HG02840 (cell line): ENCODE measurements around the gene ATP2C1.
"Not testable (repeated sequence)": the region's sequence is repeated elsewhere in the genome, so short reads cannot be mapped to it uniquely, and the experiment has no call there.

Experiments used
- ATAC-seq: cut with Tn5 transposase; IDR thresholded peaks from one replicate; pipeline ENCODE4 v1.9.1; 2021; ENCODE audit warnings: mild to moderate bottlenecking, moderate library complexity, moderate number of reproducible peaks; ENCODE audit not compliant: unreplicated experiment, low FRiP score

Gene ATP2C1

DNA sequence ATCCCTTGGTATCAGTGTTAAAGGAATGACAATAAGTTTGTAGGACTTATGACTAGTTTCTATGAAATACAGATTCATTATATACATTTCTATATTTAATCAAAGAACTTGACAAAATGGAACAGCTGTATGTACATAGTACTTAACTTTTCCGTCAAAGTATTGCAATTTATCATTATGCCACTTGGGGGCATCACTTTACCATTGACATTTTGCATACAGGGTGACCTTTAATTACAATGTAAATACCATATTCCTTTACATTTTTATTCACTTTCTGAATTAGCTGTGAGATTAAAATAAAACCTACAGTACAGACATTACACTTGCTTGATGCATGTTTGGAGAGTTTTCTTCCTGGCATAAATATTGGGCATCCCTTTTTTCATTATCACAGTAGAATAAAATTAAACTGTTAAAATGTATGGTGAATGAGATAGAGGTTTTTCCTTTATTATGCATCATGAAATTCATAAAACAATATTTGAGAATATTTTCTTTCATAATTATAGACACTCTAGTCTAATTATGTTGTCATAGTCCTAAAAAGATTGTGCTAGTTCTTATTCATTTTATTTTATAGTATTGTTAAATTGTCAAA, 139.7 kb downstream of the ATP2C1 start:
- no peak for ATAC-seq

DNA sequence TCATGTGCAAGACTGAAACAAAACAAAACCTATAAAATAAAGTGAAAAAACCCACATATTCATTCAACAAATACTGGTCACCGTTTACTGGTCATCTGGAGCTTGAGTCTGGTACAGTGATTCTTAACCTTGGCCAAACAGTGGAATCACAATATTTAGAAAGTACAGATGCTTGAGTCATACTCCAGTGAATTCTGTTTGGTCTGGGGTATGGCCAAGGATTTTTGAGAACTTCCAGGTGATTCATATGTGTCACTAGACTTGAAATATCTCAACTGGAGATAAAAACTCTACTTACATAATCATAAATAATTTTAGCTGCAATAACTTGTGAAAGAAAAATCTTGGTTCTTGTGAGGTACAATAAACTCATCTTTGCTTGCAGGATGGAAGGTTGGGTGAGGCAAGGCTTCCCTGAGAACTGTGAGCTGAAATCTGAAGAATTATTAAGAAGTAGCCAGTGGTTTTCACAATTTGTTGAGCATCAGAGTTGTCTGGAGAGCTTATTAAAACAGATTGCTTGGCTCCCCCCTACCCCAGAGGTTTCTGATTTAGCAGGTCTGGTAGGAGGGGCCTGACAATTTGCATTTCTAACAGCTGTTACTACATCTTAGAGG, 142.4 kb downstream of the ATP2C1 start:
- no peak for ATAC-seq

DNA sequence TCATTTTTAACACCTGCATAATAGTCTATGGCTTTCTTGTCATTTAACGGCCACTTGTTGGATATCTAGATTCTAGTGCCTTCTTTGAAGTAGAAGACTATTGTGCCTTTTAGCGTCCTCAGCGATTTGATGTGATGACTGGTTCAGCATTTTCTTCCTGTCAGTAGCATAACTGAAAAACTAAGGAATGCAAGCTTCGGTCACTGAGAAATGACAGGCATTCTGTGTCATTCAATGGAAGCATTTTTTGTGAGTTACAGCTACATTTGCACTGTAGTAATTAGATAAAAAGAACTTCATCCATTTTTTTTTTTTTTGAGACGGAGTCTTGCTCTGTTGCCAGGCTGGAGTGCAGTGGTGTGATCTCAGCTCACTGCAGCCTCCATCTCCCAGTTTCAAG, 143.1 kb downstream of the ATP2C1 start:
- no peak for ATAC-seq

DNA sequence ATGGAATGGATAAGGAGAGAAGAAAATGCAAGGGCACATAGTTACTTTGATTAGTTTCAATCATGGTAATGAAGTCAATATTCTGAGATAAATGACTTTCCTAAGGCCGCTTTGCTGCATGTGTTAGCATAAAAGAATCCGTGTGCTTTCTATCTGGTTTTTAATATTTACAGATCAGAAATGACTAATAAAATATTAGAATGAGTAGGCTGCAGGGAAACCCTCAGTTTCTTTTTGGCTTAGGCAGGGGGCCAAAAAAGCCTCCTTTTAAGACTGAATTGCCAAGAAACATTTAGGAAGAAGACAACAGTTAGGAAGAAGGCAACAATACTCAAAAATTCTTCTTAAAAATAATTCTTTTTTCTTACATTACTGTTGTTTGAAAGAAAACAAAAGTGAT, 144.4 kb downstream of the ATP2C1 start:
- ATAC-seq, result no peak

DNA sequence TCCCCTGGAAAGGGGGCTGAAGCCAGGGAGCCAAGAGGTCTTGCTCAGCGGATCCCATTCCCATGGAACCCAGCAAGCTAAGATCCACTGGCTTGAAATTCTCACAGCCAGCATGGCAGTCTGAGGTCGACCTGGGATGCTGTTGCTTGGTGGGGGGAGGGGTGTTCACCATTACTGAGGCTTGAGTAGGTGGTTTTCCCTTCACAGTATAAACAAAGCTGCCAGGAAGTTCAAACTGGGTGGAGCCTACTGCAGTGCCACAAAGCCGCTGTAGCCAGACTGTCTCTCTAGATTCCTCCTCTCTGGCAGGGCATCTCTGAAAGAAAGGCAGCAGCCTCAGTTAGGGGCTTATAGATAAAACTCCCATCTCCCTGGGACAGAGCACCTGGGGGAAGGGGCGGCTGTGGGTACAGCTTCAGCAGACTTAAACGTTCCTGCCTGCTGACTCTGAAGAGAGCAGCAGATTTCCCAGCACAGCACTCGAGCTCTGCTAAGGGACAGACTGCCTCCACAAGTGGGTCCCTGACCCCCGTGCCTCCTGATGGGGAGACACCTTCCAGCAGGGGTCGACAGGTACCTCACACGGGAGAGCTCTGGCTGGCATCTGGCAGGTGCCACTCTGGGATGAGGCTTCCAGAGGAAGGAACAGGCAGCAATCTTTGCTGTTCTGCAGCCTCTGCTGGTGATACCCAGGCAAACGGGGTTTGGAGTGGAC, 148.5 kb downstream of the ATP2C1 start:
- not testable (repeated sequence) for ATAC-seq

DNA sequence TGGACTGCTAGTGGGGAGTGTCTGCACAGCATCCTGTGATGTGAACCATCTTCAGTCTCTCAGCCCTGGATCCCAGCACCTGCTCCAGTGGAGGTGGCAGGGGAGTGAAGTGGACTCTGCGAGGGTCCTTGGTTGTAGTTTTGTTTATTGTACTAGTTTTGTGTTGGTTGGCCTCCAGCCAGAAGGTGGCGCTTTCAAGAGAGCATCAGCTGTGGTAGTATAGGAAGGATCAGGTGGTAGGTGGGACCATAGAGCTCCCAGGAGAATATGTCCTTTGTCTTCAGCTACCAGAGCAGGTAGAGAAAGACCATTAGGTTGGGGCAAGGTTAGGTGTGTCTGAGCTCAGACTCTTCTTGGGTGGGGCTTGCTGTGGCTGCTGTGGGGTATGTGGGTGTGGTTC, 153.7 kb downstream of the ATP2C1 start:
- ATAC-seq, result no peak

DNA sequence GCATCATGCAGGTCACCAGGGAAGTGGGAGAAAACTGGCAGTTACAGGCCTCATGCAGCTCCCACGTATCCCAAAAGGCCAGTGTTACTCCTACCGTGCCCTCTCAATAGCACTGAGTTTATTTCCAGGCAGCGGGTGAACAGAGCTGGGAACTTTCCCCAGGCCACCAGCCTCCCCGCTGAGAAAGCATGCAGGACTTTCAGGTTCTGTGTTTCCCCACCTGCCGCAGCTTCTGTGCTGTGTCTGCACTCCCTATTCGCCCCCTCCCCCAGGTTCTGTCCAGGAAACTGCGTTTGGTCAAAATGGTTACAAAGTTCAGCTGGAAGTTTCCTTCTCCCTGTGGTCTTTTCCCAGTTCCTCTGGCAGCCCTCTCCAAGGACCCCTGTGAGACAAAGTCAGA, 154.1 kb downstream of the ATP2C1 start:
- no peak for ATAC-seq

DNA sequence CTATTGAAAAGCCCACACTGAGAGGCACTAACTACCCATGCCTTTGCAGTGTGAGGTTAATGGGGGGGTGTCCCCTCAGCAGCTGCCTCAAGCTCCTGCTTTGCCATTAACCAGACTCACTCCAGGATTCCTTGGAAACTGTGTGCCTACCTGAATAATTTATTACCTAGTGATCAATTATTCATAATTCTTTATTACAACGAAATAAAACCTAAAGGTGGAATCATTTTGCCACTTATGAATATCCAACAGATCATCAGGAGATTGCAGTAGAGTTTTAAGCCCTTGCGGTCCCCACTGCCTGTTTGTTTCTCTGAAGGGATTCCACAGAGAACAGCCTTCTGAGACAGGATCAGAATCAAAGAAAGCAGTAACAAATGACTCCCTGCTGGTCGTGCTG, 156.1 kb downstream of the ATP2C1 start:
- ATAC-seq, result no peak

DNA sequence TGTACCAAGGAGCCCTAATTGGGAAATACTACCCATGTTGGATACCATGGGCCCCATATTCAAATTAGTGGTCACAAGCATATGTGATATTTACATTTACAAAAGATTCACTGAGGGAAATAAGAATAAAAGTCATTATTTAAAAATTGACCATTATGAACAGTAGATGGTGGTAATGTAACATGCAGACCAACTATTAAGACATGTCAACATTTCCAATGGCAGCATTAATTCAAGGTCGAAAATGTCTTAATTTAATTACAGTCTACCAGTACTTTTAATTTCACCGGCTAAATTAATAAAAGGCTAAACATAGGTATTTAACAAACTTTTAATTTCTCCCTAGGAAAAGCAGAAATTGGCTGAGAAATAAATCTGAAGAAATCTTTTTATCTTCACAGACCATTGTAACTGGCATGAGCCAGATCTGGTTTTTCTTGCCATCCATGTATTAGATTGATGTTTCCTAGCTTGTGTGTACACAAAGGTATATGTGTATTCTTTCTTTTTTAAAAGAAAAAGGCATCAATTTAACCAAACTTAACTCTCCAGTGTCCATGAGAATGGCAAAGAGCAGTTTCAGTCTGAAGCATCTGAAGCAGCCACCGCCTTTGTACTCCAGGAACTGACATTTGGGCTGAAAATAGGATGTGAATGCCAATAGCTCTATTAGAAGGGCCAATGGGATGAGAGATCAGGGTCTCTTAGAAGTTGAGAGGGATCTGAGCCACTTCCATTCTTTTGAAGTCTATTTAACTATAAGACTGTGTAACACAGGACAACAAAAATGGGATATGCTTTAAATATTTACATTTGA, 159.4 kb downstream of the ATP2C1 start:
- ATAC-seq, result no peak
